Stimulated activated CD4-positive, alpha-beta T cell treated with anti-CD3 and anti-CD28 coated beads, TNF-alpha, amount 100 ng/mL, for 1 hour (primary cell): ENCODE results near the gene ALG9.
"Not testable (repeated sequence)": the region's sequence is repeated elsewhere in the genome, so short reads cannot be mapped to it uniquely, and the experiment has no call there.

Source experiments
- DNase-seq, 3 donors: peaks; one replicate each; pipeline ENCODE4 v3.0.0-alpha.2; 2020; ENCODE audit warnings: low read depth in 3 of 3, low spot score in 1 of 3

The ALG9 gene

GRCh38 chr11:111797145-111797581, 74.2 kb downstream of the ALG9 start:
- DNase-seq: no peak

- DNase-seq: no peak
Observed at GRCh38 chr11:111796696-111797095, 74.7 kb downstream of the ALG9 start.

- no peak for DNase-seq
Observed at GRCh38 chr11:111795334-111795985, 75.9 kb downstream of the ALG9 start.

GRCh38 chr11:111793863-111794262, 77.5 kb downstream of the ALG9 start:
- no peak for DNase-seq

- DNase-seq: no peak
Observed at GRCh38 chr11:111792955-111793500, 78.4 kb downstream of the ALG9 start.

- no peak for DNase-seq
Observed at GRCh38 chr11:111792314-111792713, 79.1 kb downstream of the ALG9 start.

- no peak for DNase-seq
Observed at GRCh38 chr11:111788464-111788863, 82.9 kb downstream of the ALG9 start.

- no peak for DNase-seq
Observed at GRCh38 chr11:111788051-111788450, 83.3 kb downstream of the ALG9 start.

GRCh38 chr11:111785886-111786412, 85.4 kb downstream of the ALG9 start:
- DNase-seq: no peak

GRCh38 chr11:111785076-111785475, 86.3 kb downstream of the ALG9 start:
- DNase-seq: no peak

GRCh38 chr11:111784311-111784710, 87.1 kb downstream of the ALG9 start:
- not testable (repeated sequence) for DNase-seq

GRCh38 chr11:111782109-111782741, 89.2 kb downstream of the ALG9 start:
- no peak for DNase-seq

- DNase-seq: no peak
Observed at GRCh38 chr11:111779118-111779517, 92.3 kb downstream of the ALG9 start.

GRCh38 chr11:111778047-111778558, 93.3 kb downstream of the ALG9 start:
- DNase-seq: no peak

GRCh38 chr11:111777094-111778046, 94.0 kb downstream of the ALG9 start:
- no peak for DNase-seq

GRCh38 chr11:111776398-111777093, 94.8 kb downstream of the ALG9 start:
- no peak for DNase-seq

- DNase-seq: no peak
Observed at GRCh38 chr11:111774955-111775710, 96.2 kb downstream of the ALG9 start.

- DNase-seq: no peak
Observed at GRCh38 chr11:111772535-111772934, 98.8 kb downstream of the ALG9 start.

GRCh38 chr11:111771205-111771604, 100.2 kb downstream of the ALG9 start:
- DNase-seq: not testable (repeated sequence)
